K562 (cell line): Measurements from ENCODE around the gene CNKSR1. TPM values are rescaled to one million over a fixed set of nuclear protein-coding genes. Genes with fewer than 3 reads are reported as not detected.

Experiments
- ATAC-seq: fragments of 200-7000 bp; cut with Tn5 transposase; 3 replicates; pipeline ENCODE4 v1.9.1; 2020; ENCODE audit warnings: moderate library complexity
- BruUV-seq: library from RNA; stranded (reverse); fragments of 400-500 nt; replicated peaks from 2 replicates; lab custom pipeline; 2021; lab: Mats Ljungman, UMichigan
- CTCF ChIA-PET: fragments of 300-600 bp; formaldehyde crosslinking; extraction: SDS; loops from one replicate; lab custom pipeline; 2021; ENCODE audit warnings: low intra/inter-chr PET ratio; lab: Yijun Ruan, JAX
- POLR2A ChIA-PET: fragments of 300-600, 350-650 bp; sonication (Branson Sonifier 250); formaldehyde crosslinking; extraction: SDS; loops from one replicate; lab custom pipeline; 2021; ENCODE audit warnings: antibody characterized with exemption, inconsistent platforms; lab: Yijun Ruan, JAX
- DNase-seq, 4 experiments: peaks; one replicate each; pipeline versions ENCODE4 v3.0.0 to v3.0.0-alpha.2; 2011 to 2018; ENCODE audit warnings: low spot score in 3 of 4, mixed read lengths in 3 of 4; ENCODE audit errors: extremely low read depth in 1 of 4
- FAIRE-seq: peaks from 2 replicates; lab custom pipeline; 2011; peaks lifted over from hg19 to GRCh38; lab: Jason Lieb, UNC
- H2AFZ ChIP-seq: 2 replicates; pipeline ENCODE4 v1.6.0; 2011; ENCODE audit warnings: low read depth, low read length, control low read depth, inconsistent platforms
- H3K27ac ChIP-seq: fragments of 200-600 bp; 3 replicates; pipeline ENCODE4 v1.8.0; 2011; ENCODE audit warnings: low read depth, mild to moderate bottlenecking, control low read depth, inconsistent platforms, low read length, moderate library complexity, mixed read lengths; ENCODE audit errors: extremely low read depth
- H3K27me3 ChIP-seq, 2 experiments: fragments of 300-600 bp in 1 of 2; 2 replicates in 1 of 2; 3 replicates in 1 of 2; pipeline versions ENCODE4 v1.6.0 to v1.8.0; 2011; ENCODE audit warnings: inconsistent platforms in 2 of 2, low read length in 2 of 2, mild to moderate bottlenecking in 1 of 2, mixed read lengths in 1 of 2, moderate library complexity in 1 of 2; ENCODE audit not compliant: control insufficient read depth in 2 of 2, insufficient read depth in 2 of 2
- H3K36me3 ChIP-seq: fragments of 300-600 bp; 3 replicates; pipeline ENCODE4 v1.8.0; 2011; ENCODE audit warnings: mild to moderate bottlenecking, low read length, inconsistent platforms; ENCODE audit not compliant: control insufficient read depth, insufficient read depth
- H3K4me1 ChIP-seq, 2 experiments: fragments of 200-600 bp in 1 of 2; replicated peaks in 1 of 2; 2 replicates in 1 of 2; 3 replicates in 1 of 2; pipeline versions ENCODE4 v1.5.1 to v1.8.0; 2011; ENCODE audit warnings: inconsistent platforms in 2 of 2, low read length in 2 of 2, mild to moderate bottlenecking in 1 of 2, mixed read lengths in 1 of 2, moderate library complexity in 1 of 2; ENCODE audit not compliant: control insufficient read depth in 2 of 2, insufficient read depth in 2 of 2
- H3K4me2 ChIP-seq: 2 replicates; pipeline ENCODE4 v1.6.1; 2011; ENCODE audit warnings: low read length, control low read depth, inconsistent platforms, mixed read lengths; ENCODE audit not compliant: insufficient read depth
- H3K4me3 ChIP-seq: fragments of 200-600 bp; sonication (generic), shearing (Covaris generic); 2 replicates; pipeline ENCODE4 v1.5.1; 2016; ENCODE audit warnings: control low read depth, inconsistent platforms
- H3K79me2 ChIP-seq: fragments of 200-600 bp; 3 replicates; pipeline ENCODE4 v1.8.0; 2011; ENCODE audit warnings: low read length, inconsistent platforms; ENCODE audit not compliant: control insufficient read depth, insufficient read depth
- H3K9ac ChIP-seq, 2 experiments: 2 replicates each; pipeline versions ENCODE4 v1.6.0 to v1.6.1; 2011; ENCODE audit warnings: low read depth in 2 of 2, low read length in 2 of 2, control low read depth in 1 of 2, inconsistent platforms in 1 of 2, mild to moderate bottlenecking in 1 of 2, mixed read lengths in 1 of 2; ENCODE audit not compliant: insufficient read depth in 1 of 2
- H3K9me1 ChIP-seq: one replicate; pipeline ENCODE4 v1.6.0; 2011; ENCODE audit warnings: inconsistent platforms, mild to moderate bottlenecking, low read length, moderate library complexity; ENCODE audit not compliant: control insufficient read depth, insufficient read depth
- H3K9me3 ChIP-seq: replicated peaks from 2 replicates; pipeline ENCODE4 v1.5.1; 2011; ENCODE audit warnings: low read depth, low read length, inconsistent platforms; ENCODE audit not compliant: control insufficient read depth, insufficient read depth
- H4K20me1 ChIP-seq: replicated peaks from 2 replicates; pipeline ENCODE4 v1.6.1; 2011; ENCODE audit warnings: low read length, inconsistent platforms, mixed read lengths; ENCODE audit not compliant: control insufficient read depth, insufficient read depth
- PHTF2 ChIP-seq: fragments of 250-450 bp; sonication (Bioruptor Pico); IDR thresholded peaks from 2 replicates; pipeline ENCODE4 v1.5.0; 2021; ENCODE audit warnings: mild to moderate bottlenecking
- PURB ChIP-seq: sonication (generic); formaldehyde crosslinking; IDR thresholded peaks from 2 replicates; pipeline ENCODE4 v1.9.0; 2021; ENCODE audit warnings: low read depth, mild to moderate bottlenecking, missing genetic modification reagents
- ZNF197 ChIP-seq: fragments of 200-800 bp; sonication (Bioruptor generic); IDR thresholded peaks from 2 replicates; pipeline ENCODE4 v1.6.1; 2016; ENCODE audit warnings: low read depth, missing genetic modification characterization, missing compliant biosample characterization
- WGBS: fragments of 100-300 bp; shearing (Covaris generic); methylation state at CpG from one replicate; pipeline ENCODE4 v1.1.6; 2016; ENCODE audit warnings: low coverage, mixed read lengths; ENCODE audit not compliant: insufficient coverage; ENCODE audit errors: missing lambda C conversion rate; 5-methylcytosine and 5-hydroxymethylcytosine counted together
- in situ Hi-C: fragments of 300-500 bp; cut with MboI; formaldehyde crosslinking; loops from 4 replicates; pipeline ENCODE4 v1.15.0; 2018; ENCODE audit warnings: inconsistent platforms, mixed read lengths
- intact Hi-C: fragments of 100-400 bp; cut with micrococcal nuclease; formaldehyde crosslinking; loops from 2 replicates; pipeline ENCODE4 v1.14.2; 2022
- polyA plus RNA-seq, 8 experiments: library from polyadenylated mRNA; depleted of rRNA in 4 of 8; stranded (reverse) in 5 of 8; unstranded in 3 of 8; fragments of >200 nt; fragmentation: Nextera tagmentation in 2 of 8; fragmentation: Illumina TruSeq in 1 of 8; extraction: Ambion mirVana in 2 of 8; extraction: Trizol in 1 of 8; gene quantifications; 2 replicates each; pipeline versions ENCODE4 v1.2.1 to v1.2.3, GENCODE V29; 2011 to 2014; ENCODE audit warnings: inconsistent platforms in 1 of 8, missing spikeins in 1 of 8
- total RNA-seq, 7 experiments: library from RNA; depleted of rRNA in 6 of 7; stranded (reverse); fragments of >200 nt in 6 of 7; fragmentation: Illumina TruSeq in 2 of 7; extraction: Trizol in 2 of 7; gene quantifications; 2 replicates each; pipeline versions ENCODE4 v1.2.1 to v1.2.3, GENCODE V29; 2011 to 2021; ENCODE audit warnings: low replicate concordance in 1 of 7
- TF ChIP-seq, protein P1 (sequence below): sonication (generic); formaldehyde crosslinking; IDR thresholded peaks from 2 replicates; pipeline ENCODE4 v1.8.1; 2023; ENCODE audit warnings: mild to moderate bottlenecking, missing genetic modification reagents

The CNKSR1 gene
- total and polyA plus RNA-seq, 9 of the 15 experiments (the other 6 are each of a cell fraction or from before 2014, with no cell fraction given): 0.03 to 2.8 (median 1.1) TPM

DNA sequence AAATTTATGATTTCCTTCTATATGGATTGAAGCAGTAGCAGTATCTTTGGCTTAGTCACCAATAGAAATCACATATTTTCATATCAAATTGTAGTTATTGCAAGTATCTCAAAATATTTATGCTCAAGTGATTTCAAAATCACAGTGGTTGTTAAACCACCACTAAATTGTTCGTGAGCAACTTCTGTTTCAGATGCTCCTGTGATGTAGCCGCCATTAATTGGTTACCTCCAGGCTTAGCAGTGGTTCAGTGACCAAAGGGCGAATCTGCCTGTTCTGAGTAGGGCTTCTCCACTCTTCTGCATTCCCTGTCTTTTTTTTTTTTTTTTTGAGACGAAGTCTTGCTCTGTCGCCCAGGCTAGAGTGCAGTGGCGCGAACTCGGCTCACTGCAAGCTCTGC is 1.9 kb upstream of the CNKSR1 start:
- H3K9me1 ChIP-seq: peaks cover 4% of the 10 kb centered on the region
- H3K9me3 ChIP-seq: no peaks in the 10 kb centered on the region
- TF ChIP-seq PURB (CRISPR knock-in tag) (no peak), ZNF197 (CRISPR knock-in tag) (no peak), PHTF2 (no peak)
- TF ChIP-seq, protein P1, sequence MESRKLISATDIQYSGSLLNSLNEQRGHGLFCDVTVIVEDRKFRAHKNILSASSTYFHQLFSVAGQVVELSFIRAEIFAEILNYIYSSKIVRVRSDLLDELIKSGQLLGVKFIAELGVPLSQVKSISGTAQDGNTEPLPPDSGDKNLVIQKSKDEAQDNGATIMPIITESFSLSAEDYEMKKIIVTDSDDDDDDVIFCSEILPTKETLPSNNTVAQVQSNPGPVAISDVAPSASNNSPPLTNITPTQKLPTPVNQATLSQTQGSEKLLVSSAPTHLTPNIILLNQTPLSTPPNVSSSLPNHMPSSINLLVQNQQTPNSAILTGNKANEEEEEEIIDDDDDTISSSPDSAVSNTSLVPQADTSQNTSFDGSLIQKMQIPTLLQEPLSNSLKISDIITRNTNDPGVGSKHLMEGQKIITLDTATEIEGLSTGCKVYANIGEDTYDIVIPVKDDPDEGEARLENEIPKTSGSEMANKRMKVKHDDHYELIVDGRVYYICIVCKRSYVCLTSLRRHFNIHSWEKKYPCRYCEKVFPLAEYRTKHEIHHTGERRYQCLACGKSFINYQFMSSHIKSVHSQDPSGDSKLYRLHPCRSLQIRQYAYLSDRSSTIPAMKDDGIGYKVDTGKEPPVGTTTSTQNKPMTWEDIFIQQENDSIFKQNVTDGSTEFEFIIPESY (CRISPR knock-in tag): 0 out of 2 replicates have a peak, but pooled peaks have one; percentile 37
- TF ChIP-seq, all 486 proteins: peak for 1
- Histone ChIP-seq H3K79me2 (peaks cover 14% of the 10 kb centered on the region), H3K36me3 (peaks cover 17% of the 10 kb centered on the region; the same call in 1 of the 3 replicates), H3K4me3 (no peak overlapping the region), H2AFZ (no peak overlapping the region), H3K9ac (no peak overlapping the region), H3K27me3 (no peaks in the 10 kb centered on the region), H3K4me1 (peaks cover 32 to 41% of the 10 kb centered on the region in 2 experiments), H3K27ac (no peak overlapping the region), H3K4me2 (no peak overlapping the region), H4K20me1 (no peaks in the 10 kb centered on the region)
- POLR2A ChIA-PET: interaction anchor here (0.9 kb wide), 1 partner anchor 15 kb away, joined by 3 read pairs; no protein-coding TSS in a partner anchor
- FAIRE-seq (no peak), DNase-seq (no peak), ATAC-seq (no peak)
- in situ Hi-C loops: no loop called here
- no TSS peak for BruUV-seq
- intact Hi-C loops: loop anchor here (10.0 kb wide), 1 partner anchor 209 kb away; no protein-coding TSS in a partner anchor
- CTCF ChIA-PET: no interaction called here
- 78% methylated on average over 3 of the region's 8 CpGs for WGBS
